NCI-H2171 treated with DMSO at 0.1 percent for 48 hours (cell line): ENCODE measurements around the gene ADSS1.
"Not testable (repeated sequence)": the region's sequence is repeated elsewhere in the genome, so short reads cannot be mapped to it uniquely, and the experiment has no call there.

Experiments used
- DNase-seq: peaks from one replicate; lab custom pipeline; 2025; lab: John Stamatoyannopoulos, UW

ADSS1 gene

GRCh38 chr14:104734601-104734990, 10.6 kb downstream of the ADSS1 start:
- DNase-seq = no peak

- DNase-seq = no peak
Observed at GRCh38 chr14:104734991-104735779, 11.2 kb downstream of the ADSS1 start.

- DNase-seq = no peak
Observed at GRCh38 chr14:104735830-104736642, 12.0 kb downstream of the ADSS1 start.

GRCh38 chr14:104738375-104739019, 14.5 kb downstream of the ADSS1 start:
- no peak for DNase-seq

DNA sequence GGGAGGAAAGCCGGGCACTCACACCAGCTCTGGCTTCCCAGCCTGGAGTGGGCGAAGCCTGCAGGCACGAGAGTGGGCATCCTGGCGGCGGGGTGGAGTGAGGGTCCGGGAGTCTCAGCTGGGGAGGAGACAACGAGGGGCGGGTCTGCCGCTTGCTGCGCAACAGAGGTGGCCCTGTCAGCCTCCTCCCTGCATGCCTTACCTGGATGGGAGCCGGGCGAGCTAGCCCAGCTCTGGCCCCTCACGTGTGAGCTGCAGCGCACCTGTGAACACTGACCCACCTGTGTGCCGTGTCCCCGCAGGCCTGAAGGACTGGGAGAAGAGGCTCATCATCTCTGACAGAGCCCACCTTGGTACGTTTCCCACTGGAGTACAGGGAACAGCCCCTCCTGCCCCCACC, 15.0 kb downstream of the ADSS1 start:
- DNase-seq = no peak

GRCh38 chr14:104739546-104740516, 15.8 kb downstream of the ADSS1 start:
- no peak for DNase-seq

GRCh38 chr14:104741108-104741802, 17.2 kb downstream of the ADSS1 start:
- no peak for DNase-seq

GRCh38 chr14:104741803-104742251, 17.8 kb downstream of the ADSS1 start:
- DNase-seq = no peak

- DNase-seq = no peak
Observed at GRCh38 chr14:104742586-104743455, 18.8 kb downstream of the ADSS1 start.

DNA sequence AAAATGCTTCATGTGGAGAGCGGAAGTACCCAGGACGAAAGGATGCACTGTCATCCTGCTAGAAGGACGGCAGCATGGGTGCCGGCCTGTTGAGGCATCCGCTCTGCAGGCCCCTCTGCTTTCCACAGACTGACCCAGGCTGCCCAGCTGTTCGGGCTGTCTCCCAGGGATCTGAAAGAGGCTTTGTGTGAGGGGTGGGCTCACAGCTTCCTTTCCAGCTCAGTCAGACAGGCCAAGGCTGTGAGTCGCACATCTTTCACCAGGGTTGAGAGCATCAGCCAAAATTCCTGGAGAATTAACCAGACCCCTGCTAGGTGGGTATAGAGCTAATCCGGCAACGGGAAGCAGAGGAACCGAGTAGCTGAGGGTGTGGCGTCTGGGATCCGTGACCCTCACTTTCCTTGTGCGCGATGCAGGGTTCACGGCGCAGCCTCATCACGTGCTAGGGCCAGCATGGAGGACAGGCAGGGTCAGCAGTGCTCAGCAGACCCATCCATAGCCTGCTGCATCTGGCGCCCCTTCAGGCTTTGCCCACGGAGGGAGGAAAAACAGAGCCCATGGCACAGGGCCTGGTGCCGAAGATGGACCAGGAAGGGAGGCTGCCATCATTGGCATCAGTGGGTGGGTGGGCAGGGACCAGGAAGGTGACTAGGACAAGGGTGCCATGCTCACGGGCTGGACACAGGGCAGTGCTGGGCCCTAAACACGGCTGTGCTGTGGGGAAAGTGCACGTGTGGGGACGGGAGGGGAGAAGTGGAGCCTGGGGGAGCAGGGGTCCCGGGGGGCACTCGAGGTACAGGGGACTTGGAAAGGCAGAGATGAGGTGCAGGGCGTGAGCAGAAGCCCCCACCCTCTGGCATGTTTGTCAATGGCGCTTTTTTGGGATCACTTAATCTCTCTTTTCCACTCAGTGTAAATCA, 19.7 kb downstream of the ADSS1 start:
- DNase-seq = no peak

DNA sequence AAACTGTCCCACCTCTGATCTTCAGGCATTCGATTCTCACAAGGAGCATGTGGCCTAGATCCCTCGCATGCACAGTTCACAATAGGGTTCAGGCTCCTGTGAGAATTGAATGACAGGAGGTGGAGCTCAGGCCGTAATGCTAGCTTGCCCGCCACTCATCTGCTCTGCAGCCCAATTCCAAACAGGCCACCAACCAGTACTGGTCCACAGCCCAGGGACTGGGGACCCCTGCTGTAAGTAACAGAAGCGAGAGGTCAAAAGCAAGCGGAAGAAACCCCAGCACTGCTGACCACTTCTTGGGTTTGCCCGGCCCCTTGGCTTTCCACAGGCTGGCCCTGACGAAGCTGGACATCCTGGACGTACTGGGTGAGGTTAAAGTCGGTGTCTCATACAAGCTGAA, 20.5 kb downstream of the ADSS1 start:
- DNase-seq = no peak

DNA sequence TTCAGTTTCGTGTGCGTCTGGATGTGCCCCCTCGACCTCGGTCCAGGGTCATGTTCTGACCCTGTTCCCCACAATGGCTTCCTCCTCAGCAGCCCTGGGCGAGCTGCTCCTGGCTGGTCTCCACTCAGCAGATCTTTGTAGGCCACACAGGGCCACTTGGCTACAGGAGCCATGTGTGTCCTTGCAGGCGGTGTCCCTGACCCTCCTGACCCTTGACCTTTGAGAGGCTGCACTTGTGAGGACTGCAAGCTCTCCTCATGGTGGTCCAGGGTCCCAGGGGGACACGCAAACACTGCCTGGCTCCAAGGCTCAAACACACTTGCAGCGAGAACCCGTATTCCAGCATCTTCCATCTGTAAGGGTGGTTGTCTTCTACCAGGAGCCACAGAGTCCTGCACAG, 21.4 kb downstream of the ADSS1 start:
- DNase-seq = no peak

DNA sequence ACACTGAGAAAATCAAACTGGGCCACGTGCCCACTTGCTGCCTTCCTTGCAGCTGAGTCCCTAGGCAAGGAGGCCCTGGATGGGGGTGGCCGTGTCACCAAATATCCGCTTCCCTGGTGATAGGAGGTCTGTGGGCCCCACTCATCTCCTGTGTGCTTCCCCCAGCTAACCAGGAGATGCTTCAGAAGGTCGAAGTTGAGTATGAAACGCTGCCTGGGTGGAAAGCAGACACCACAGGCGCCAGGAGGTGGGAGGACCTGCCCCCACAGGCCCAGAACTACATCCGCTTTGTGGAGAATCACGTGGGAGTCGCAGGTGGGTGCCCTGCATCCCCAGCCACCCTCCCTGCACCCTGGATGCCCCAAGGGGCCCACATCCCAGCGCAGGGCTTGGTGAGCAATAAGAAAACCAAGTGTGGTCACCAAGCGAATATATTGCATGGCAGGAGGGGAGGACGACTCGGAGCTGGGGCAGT, 22.1 kb downstream of the ADSS1 start:
- DNase-seq = peak; percentile 61

GRCh38 chr14:104746934-104747481, 23.0 kb downstream of the ADSS1 start:
- peak; percentile 55 for DNase-seq

GRCh38 chr14:104747876-104748275, 23.8 kb downstream of the ADSS1 start:
- DNase-seq = no peak

- peak; percentile 90 for DNase-seq
Observed at GRCh38 chr14:104749111-104749649, 25.2 kb downstream of the ADSS1 start.

DNA sequence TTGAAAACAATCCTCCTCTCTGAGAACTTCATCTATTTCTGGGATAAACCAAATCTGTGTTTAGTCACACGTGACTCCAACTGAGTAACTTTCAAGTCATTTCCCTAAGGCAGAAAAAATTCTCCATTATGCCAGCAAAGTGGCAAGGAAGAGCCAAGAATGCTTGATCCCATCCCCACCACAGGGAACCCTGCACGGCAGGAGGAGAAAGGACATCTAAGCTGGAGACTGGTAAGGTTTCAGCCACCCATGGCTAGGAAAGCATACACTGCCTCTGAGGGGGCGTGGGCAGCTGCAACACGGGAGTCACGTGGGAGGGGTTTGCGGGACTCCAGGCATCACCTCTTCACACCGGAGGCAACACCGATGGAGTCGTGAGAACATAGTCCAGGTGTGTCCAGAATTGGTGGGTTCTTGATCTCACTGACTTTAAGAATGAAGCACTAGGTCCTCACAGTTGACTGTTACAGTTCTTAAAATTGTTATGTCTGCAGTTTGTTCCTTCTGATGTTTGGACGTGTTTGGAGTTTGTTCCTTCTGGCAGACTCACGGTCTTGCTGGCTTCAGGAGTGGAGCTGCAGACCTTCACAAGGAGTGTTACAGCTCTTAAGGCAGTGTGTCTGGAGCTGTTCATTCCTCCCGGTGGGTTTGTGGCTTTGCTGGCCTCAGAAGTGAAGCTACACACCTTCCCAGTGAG, 26.2 kb downstream of the ADSS1 start:
- no peak for DNase-seq

DNA sequence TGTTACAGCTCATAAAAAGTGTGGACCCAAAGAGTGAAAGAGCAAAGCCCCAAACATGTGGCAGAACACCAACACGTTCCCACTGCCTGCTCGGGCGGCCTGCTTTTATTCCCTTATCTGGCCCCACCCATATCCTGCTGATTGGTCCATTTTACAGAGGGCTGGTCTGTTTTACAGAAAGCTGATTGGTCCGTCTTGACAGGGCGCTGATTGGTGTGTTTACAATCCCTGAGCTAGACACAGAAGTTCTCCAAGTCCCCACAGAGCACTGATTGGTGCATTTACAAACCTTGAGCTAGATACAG, 26.7 kb downstream of the ADSS1 start:
- DNase-seq = not testable (repeated sequence)
